C1 segment of cervical spinal cord (tissue), 14 donors: ENCODE measurements around the gene RBP2.

Experiments used
- DNase-seq, 14 donors: peaks; one replicate each; lab custom pipeline; 2025; lab: John Stamatoyannopoulos, UW

The RBP2 gene

DNA sequence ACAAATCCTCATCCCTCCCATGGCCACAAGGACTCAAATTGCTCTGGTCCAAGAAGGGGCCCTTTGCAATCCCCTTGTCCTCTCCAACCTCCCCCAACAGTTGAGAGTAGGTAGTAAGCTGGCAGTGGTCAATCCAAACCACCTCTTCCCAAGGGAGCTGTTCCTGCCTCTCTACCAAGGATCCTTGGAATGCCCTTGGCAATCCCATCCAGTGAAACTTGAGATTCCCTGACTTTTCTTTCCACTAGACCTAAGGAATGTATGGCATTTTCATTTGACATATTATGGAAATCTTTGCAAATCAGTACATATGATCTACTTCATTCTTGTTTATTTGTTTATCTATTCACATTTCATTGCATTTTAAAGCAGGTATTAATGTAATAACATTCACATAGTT, 4.8 kb upstream of the RBP2 start:
- DNase-seq = no peak

DNA sequence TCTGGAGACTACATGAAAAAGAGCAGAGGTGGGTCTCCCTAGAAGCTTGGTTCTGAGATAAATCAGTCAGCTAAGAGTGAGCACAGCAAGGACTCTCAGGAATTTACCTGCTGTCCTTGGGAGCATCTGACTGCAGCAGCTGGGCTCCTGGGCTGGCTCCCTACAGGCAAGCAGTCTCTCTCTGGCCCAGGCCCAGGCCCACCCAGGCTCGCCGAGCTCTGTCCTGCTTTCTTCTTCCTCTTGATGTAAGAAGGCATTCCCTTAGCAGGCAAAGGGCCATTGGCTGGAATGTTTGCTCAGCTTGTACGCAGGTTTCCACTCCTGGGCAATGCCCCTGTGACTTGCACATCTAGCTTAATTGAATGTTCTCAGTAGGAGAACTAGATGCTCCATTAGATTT, 4.3 kb upstream of the RBP2 start:
- DNase-seq = no peak

DNA sequence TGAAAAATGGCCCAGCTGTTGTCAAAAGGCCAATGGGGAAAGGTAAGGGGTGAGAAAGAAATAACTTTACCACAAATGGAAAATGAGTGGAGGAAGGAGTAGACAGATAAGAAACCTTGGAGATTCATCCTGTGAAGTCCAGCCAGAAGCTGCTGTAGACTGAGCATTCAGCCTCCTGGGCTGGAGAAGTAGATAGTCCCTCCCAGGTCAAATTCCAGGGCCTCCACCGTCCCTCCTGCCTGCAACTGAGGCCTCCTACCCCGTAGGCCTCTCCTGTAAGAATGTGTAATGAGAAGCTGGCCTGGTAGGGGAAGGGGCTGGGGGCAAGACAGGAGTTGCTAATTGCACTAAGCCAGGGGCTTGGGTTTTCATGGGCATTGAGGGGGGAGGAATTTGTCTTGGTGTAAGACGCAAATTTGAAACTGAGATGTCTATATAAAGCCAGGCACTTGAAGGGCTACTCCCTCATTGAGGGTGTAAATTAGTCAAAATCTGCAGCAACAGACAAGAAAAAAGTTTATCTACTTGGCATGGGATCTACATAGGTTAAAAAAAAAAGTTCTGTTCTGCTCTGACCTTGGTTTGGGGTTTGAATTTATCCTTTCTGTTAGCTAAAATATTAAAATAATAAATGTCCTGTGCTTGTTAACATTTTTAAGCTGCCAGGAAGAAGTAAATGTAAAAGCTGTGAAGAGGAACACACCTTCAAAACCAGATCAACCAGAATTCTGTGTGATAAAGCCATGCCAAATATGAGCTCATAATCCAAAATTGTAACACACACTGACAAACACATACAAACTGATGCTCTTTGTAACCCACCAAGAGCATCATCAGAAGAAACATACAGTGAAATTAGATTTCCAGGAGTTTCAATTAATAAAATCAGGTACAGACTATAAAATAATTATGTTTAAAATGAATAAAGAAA, 1.7 kb upstream of the RBP2 start:
- no peak for DNase-seq

DNA sequence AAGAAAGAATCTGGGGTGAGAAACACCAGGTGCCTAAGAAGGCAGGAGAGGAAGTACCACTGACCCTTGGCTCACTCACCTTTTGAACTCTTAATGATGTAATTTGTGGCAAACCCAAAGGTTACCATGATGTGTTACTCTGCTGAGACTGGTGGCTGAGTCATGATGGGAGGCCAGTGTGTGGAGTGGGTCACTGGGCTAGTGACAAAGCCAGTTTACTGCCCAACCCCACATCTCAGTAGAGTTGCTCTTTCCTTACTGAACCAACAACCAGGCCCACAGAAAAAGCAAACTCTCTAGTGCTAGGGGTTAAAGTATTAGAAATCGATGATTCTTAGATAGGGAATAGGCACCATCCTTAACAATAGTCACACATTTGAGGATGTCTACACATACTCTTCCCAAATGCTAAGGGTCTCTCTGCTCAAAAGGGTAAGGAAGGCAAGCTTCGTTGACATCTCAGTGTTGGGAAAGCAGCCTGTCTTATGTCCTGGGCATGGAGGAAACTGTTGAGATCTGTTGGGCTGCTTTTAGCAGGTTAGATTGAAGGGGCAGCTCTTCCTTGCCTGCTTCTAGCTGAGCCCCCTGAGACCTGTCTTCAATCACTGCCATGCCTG, 3.1 kb downstream of the RBP2 start:
- no peak for DNase-seq

DNA sequence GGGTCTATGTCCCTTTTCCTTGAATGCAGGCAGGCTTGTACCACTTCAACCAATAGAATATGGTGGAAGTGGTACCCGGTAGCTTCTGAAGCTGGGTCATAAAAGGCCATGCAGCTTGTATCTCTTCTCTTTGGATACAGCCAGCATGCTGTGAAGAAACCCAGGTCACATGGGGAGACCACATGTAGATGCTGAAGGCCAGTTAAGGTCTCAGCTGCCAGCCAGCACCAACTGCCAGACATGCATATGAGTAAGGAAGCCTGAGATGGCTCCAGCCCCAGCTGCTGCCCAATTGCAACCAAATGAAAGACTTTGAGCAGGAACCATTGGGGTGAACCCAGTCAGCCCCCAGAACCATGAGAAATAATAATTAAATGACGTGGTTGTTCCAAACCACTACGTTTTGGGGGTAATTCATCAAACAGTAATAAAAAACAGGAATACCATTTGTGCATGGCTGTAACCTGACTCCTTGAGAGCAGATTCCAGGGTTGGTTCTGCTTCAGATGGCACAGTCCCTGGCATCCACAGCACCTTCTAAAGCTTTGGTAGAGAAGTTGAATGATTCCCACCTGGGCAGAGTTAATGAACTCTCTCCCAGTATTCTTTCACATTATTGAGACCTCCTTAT, 3.8 kb downstream of the RBP2 start:
- DNase-seq = no peak

DNA sequence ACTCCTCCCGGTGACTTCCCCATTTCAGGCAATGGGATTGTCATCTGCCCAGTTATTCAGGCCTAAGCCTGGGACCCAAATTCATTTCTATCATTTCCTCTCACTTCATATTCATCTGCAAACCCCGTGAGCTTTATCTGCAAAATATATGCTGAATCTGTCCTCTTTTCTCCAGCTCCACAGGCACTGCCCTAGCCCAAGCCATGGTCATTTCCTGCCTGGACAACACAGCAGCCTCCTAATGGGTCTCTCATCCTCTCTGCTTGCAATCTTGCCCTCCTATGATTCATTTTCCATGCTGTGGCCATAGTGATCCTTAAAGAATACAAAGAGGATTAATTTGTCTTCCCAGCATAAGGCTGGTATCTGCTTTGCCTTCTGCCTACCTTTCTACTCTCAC, 6.1 kb downstream of the RBP2 start:
- DNase-seq = no peak

DNA sequence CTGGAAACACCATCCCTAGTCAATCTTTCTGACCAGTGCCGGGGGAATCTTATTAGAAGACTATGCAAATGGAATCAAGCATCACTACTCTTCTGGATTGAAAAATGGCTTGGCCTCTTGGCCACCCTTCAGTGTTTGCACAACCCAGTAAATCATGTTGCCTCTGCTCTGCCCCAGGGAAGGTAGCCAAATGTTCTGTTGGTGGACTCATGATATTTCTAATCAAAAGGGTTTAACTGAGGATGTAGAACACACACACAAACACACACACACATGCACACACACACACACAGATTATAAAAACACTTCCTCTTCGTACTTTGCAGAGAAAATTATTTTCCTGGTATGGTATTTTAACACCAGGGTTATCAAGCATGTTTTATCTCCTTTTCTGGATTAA, 7.9 kb downstream of the RBP2 start:
- DNase-seq = no peak

DNA sequence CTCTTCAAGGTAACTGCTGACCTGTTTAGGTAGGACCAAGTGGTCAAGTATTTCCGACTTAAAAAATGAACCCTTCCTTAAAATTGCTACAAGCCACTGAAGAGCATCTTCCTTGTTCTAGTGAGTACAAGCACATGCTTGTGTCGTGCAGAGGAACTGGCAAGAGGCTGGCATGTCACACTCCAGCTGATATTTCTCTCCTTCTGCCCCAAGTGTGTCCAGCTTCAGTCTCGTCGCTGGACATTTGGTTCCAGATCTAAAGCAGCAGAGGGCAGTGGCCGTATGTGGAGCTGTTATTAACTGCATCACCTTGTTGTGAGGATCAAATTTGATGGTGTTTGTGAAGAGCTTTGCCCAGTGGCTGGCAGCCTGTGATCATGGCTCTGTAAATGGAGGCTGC, 10.0 kb downstream of the RBP2 start:
- no peak for DNase-seq

DNA sequence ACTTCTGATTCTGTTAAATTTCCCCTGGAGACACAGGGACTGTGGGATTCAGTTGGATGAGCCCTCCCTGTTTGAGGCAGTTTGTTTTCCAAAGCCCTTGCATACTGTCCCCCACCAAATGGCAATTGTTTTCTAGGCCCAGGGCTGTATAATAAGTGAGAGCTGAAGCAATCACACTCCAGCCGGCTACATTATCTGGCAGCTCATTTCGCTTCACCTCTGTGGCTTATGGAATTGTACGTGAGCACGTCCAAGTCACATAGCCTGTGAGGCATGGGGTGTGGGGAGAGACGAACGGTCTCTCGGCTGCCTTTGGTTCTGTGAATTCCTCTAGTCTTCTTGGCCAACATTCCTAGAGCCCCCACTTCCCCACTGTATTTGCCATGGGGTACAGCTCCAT, 10.7 kb downstream of the RBP2 start:
- no peak for DNase-seq

DNA sequence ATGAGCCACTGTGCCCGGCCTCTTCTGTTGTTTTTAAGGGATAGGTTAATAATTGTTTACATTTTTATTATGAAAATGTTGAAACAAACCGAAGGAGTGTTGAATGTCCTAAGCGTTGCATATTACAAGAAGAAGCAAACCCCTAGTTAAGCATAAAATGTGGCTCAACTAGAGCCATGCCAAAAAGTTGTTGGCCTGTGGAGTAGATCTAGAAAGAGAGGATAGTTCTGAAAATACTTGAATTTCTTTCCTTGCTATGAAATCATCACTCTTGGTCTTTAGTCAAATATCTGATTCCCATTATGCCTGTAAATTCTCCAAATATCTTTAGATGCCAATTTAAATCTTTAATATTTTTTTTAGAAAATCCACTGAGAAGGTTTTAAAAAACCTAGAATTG, 12.8 kb downstream of the RBP2 start:
- no peak for DNase-seq

DNA sequence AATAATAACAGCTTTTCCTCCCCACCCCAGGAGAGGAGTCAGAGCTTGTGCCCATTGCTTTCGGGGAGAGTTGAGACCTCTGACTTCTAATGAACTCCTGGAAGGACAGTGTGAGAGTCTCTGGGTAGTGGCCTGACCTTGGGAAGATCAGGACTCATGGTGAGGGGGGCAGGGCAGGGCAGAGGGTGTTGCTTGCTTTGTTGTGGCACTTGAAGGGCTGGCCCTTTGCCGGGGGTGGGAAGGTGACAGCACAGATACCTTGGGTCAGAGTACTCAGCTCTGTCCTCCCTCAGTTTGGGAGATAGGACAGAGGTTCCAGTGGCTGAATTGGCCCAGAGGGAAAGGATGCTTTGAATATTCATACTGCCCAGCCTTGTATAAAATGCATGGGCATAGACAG, 15.8 kb downstream of the RBP2 start:
- DNase-seq = no peak

DNA sequence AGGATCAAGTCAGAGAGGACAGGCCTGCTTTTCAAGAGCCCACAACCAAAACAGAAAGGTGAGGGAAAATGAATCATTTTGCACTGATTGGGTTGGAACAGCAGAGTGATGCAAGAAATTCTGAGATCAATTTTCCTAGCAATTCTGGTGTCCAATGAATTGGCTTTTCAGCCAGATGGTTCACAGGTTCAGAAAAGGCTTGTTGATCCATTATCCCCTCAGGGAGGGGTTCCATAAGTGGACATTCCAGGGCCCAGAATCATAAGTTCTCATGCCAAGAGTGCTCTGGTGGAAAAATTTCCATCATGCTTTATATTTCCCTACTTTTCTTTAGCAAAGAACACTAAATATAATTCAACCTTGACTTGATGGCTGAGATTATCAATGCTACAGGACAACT, 16.2 kb downstream of the RBP2 start:
- DNase-seq = no peak

DNA sequence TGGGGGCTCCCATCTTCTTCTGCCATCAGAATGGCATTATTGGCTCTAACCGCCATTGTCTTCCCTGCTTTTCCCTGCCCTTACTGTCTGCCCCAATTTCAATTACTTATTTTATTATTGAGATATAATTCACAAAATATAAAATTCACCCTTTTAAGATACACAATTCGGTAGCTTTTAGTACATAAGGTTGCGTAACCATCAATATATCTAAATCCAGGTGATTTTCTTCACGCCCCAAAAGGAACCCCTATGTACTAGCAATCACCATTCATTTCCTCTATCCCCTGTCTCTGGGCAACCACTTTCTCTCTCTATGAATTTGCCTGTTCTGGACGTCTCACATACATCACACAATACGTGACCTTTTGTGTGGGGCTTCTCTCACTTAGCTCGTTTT, 18.0 kb downstream of the RBP2 start:
- DNase-seq = no peak

DNA sequence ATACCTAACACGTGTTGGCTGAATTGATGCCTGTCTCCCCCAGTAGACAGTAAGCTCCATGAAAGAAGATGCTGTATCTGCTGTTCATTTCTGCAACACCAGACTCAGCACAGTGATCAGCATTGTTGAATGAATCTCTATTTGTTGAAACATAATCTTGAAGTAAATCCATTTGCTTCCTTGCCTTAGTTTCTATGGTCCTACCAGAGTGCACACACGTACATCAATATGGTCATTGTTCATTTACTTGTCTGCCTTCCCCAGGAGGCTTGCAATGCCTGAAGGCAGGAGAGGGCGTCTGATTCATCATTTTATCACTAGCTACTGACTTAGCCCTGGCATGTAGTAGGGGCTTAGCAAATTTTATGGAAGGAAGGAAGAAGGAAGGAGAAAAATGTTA, 19.2 kb downstream of the RBP2 start:
- no peak for DNase-seq

DNA sequence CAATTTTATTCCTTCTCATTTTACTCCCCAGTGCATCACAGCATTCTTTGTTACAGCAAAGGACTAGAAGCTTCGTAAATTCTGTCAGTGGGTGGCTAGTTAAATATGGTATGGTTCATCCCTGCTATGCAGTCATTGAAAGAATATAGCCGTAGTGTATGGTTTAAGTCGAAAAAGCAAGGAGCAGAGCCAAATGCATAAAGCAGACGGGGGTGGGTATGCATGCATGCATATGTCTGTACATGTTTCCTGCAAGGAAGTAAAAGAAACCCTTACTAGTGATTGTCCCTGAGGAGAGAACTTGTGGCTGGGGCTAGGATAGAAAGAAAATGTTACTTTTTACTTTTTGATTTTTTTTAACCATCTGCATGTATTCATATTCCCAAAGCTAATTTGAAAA, 19.9 kb downstream of the RBP2 start:
- no peak for DNase-seq

DNA sequence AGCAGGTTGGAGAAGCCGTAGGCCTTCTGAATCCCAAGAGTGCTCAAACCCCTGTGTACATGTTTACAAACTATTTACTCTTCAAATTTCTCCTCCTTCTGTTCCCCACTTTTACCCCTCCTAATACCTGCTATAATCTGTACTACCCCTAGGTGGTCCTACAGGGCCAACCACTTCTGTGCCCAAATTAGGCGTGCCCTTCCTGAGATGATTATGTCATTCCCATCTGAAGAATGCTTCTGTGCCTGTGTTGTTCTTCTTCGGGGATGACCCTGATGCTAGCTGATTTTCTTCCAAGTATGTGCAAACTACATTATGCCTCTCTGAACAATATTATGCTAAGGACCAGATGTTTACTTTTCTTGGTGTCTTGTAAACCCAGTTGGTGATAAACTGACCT, 20.5 kb downstream of the RBP2 start:
- DNase-seq = no peak

DNA sequence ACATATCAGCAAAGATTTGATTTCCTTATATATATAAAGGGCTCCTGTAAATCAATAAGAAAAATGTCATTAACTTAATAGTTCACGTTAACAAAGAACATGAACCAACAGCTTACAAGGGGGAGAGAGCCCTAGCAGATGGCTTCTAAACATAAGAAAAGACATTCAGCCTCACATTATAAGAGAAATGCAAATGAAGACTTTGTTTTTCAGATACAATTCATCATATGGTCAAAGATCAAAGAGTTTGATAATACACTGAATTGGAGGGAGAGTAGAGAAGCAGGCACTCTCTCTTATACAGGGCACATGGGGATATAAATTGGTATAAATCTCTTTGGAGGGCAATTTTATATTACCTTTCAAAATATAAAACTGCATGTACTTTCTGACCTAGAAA, 21.1 kb downstream of the RBP2 start:
- no peak for DNase-seq

DNA sequence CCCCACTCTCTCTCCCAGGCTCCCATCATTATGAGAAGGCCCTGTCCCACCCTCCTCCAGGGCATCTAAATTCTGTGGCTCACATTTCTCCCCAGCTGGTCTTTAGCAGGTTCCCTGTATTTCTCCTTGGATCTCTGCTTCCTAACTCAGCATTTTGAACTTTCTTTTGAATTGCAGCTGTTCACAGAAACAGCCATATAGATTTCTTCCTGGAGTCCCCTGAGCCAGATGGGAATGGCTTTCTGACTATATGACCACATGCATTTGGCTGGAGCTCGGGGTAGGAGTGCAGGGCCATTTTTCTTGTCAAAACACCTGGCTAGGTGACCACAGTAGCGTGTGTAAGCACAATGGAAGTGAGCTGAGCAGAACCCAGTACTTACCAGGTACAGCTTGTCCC, 22.0 kb downstream of the RBP2 start:
- DNase-seq = no peak

DNA sequence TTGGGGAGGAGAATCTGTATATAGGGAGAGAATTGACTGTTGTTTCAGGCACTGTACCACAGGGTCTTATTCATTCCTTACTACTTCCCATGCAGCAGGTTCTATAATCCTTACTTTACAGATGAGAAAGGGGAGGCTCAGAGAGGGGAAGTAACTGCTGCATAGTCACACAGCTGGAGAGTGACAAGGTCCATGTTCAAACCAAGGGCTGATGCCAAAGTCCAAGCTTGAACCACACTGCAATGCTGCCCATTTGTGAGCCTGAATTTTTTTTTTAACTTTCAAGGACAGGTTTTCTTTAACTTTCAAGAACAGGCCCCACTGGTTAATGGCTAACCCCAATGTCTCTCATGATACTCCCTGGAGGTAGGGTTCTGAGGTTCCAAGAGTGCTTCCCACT, 26.2 kb downstream of the RBP2 start:
- DNase-seq = no peak

DNA sequence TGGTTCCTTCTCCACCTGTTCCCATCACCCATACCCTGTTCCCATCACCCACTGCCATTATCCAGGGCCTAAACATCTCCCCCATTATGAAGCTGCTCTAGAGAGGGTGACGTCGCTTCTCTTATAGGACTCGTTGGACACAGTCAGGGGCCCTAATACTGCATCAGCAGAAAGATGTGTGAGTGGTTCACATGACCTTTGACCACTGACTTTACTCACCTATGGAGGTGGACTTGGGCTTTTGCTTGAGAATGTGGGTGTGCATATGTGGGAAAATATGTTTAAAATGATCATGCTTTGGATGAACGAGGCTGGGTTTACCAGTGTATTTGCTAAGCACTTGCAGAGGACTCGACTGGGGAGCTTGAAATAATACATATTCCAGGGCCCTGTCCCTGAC, 26.8 kb downstream of the RBP2 start:
- DNase-seq = no peak

DNA sequence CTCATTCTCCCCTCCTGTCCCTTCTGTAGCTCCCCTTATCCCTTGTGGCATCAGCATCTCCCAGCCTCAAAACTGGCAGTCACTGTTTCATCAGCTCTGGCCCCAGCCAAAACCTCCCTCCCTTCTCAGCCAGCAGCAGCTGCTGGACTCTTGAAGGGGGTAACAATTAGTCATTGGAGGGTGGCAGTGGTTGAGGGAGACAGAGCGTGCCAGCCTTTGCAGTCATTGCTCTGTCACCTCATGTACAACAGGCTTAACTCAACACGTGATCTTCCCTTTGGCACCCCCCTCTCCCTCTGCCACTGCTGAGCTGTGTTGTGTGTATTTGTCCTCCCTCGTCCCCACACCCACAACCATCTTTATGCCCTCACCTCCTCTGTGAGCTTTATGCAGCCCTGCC, 28.2 kb downstream of the RBP2 start:
- peak in 10 of 14 donors; percentile 10 to 83 (median 48) for DNase-seq

DNA sequence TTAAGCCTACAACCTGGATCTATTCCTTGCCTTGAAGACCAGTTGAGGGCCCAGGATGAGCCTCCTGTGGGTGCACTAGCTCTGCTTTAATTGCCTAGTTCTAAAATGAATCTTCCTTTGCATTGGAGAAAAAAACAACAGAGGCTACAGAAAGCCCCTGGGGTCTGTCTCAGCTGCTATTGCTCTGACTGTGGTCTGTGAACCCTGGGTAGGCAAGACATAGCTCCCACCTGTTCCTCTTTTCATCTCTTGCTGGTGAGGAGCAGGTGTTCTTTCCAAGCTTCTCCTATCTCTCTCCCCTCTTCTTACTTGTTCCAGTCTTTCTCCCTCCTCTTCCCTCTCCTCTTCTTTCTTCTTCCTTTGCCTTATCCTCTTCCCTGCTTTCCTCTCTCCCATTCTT, 28.8 kb downstream of the RBP2 start:
- DNase-seq = peak in 1 of 14 donors; percentile 13

DNA sequence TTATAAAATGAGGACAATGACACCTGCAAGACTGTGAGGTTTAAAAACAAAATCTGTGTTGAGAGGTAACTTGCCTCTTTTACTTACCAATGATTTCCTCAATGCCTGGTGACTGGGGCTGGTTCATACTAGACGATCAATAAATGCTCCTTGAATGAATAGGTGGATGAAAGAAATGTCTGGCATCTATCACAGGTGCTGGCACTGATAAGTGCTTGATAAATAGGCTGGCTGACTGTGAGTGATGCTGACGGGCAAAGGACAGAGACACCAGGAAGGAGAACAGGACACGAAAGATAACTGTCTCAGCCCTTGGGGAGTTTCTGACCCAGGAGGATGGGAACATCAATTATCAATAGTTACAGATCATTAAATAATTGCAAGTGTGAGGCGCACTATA, 31.9 kb downstream of the RBP2 start:
- no peak for DNase-seq
